PC-3 (cell line): Measurements from ENCODE around the gene PRTG. TPM values are rescaled to one million over a fixed set of nuclear protein-coding genes. Genes with fewer than 3 reads are reported as not detected.

Experiments used
- ATAC-seq: fragments of 200-7000 bp; cut with Tn5 transposase; 2 replicates; pipeline ENCODE4 v1.9.1; 2020; ENCODE audit warnings: mild to moderate bottlenecking, moderate library complexity
- BruUV-seq: library from RNA; stranded (reverse); fragments of 400-500 nt; replicated peaks from 2 replicates; lab custom pipeline; 2021; lab: Mats Ljungman, UMichigan
- CTCF ChIA-PET: fragments of 300-600 bp; sonication (Branson Sonifier 250); formaldehyde crosslinking; loops from one replicate; lab custom pipeline; 2022; ENCODE audit warnings: antibody characterized with exemption; lab: Charles Lee
- POLR2A ChIA-PET: fragments of 300-600 bp; sonication (Branson Sonifier 250); formaldehyde crosslinking; loops from one replicate; lab custom pipeline; 2022; ENCODE audit warnings: antibody characterized with exemption; ENCODE audit not compliant: unreplicated experiment; lab: Charles Lee
- DNase-seq: peaks from one replicate; pipeline ENCODE4 v3.0.0-alpha.2; 2015
- H2AFZ ChIP-seq: fragments of 300-600 bp; sonication (generic); 2 replicates; pipeline ENCODE4 v1.6.0; 2016; ENCODE audit warnings: antibody characterized with exemption, low read length
- H3F3A ChIP-seq: fragments of 300-600 bp; sonication (generic); one replicate; pipeline ENCODE4 v1.6.0; 2017; ENCODE audit warnings: antibody characterized with exemption, low read length, control low read depth, mild to moderate bottlenecking; ENCODE audit not compliant: unreplicated experiment
- H3K27ac ChIP-seq: fragments of 300-600 bp; sonication (generic); 2 replicates; pipeline ENCODE4 v1.5.1; 2016; ENCODE audit warnings: mild to moderate bottlenecking, low read length
- H3K27me3 ChIP-seq: fragments of 300-600 bp; sonication (generic); 2 replicates; pipeline ENCODE4 v1.6.1; 2016; ENCODE audit warnings: low read length, mixed read lengths
- H3K36me3 ChIP-seq: fragments of 300-600 bp; sonication (generic); 2 replicates; pipeline ENCODE4 v1.6.1; 2016; ENCODE audit warnings: low read depth, mixed run types, low read length, mixed read lengths
- H3K4me1 ChIP-seq: fragments of 300-600 bp; sonication (generic); 2 replicates; pipeline ENCODE4 v1.5.1; 2016; ENCODE audit warnings: low read length; ENCODE audit not compliant: insufficient read depth
- H3K4me2 ChIP-seq: fragments of 300-600 bp; sonication (generic); 2 replicates; pipeline ENCODE4 v1.6.0; 2016; ENCODE audit warnings: low read length
- H3K4me3 ChIP-seq: fragments of 300-600 bp; sonication (generic); 2 replicates; pipeline ENCODE4 v1.5.1; 2016; ENCODE audit warnings: mild to moderate bottlenecking, low read length, mixed read lengths
- H3K79me2 ChIP-seq: fragments of 300-600 bp; sonication (generic); 2 replicates; pipeline ENCODE4 v1.6.1; 2017; ENCODE audit warnings: low read length, mixed read lengths
- H3K9ac ChIP-seq: fragments of 300-600 bp; sonication (generic); 2 replicates; pipeline ENCODE4 v1.6.0; 2016; ENCODE audit warnings: mild to moderate bottlenecking, low read length
- H3K9me2 ChIP-seq: fragments of 300-600 bp; sonication (generic); replicated peaks from 2 replicates; pipeline ENCODE4 v1.6.1; 2016; ENCODE audit warnings: mixed run types, low read length, mixed read lengths
- H3K9me3 ChIP-seq: fragments of 300-600 bp; sonication (generic); 2 replicates; pipeline ENCODE4 v1.6.1; 2016; ENCODE audit warnings: low read length, mixed read lengths
- H4K20me1 ChIP-seq: fragments of 300-600 bp; sonication (generic); 2 replicates; pipeline ENCODE4 v1.6.1; 2016; ENCODE audit warnings: low read length, mixed read lengths
- CTCF ChIP-seq: fragments of 300-600 bp; sonication (generic); conservative IDR thresholded peaks from 2 replicates; pipeline ENCODE4 v1.5.1; 2017; ENCODE audit warnings: antibody characterized with exemption, low read depth, mild to moderate bottlenecking, low read length
- EZH2 ChIP-seq: fragments of 300-600 bp; sonication (generic); IDR thresholded peaks from one replicate; pipeline ENCODE4 v1.6.1; 2017; ENCODE audit warnings: antibody characterized with exemption, mild to moderate bottlenecking, low read length; ENCODE audit not compliant: unreplicated experiment
- EZH2phosphoT487 ChIP-seq: fragments of 300-600 bp; sonication (generic); IDR thresholded peaks from 2 replicates; pipeline ENCODE4 v1.6.1; 2018; ENCODE audit warnings: mild to moderate bottlenecking, antibody characterized with exemption, low read length, borderline replicate concordance
- intact Hi-C: fragments of 100-400 bp; cut with micrococcal nuclease; formaldehyde crosslinking; loops from 2 replicates; pipeline ENCODE4 v1.9.0; 2023
- total RNA-seq: library from RNA; depleted of rRNA; stranded (reverse); fragments of >200 nt; gene quantifications from 2 replicates; pipeline ENCODE4 v1.2.3, GENCODE V29; 2014

The PRTG gene
- total RNA-seq, 1 experiment from 2014 or later, result 5.2 TPM

DNA sequence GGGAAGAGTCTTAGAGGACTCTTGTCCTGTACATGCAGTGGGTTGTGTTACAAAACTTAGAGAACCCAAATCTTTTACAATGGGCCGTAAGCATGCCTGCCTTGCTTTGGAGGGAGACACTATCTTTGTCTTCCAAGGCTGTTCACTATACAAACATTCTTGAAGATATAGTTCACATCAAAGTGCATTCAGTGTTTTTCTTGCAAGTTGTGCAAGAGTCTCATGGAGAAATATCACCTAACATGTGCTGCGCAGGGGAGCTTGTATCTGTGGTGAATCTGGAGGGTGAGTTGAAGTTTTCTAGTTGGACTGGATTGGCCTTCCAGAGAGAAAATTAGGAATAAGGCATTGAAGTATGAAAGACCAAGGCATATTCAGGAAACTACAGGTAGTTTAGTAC, 7.8 kb upstream of the PRTG start:
- ChIA-PET CTCF (no interaction called here), POLR2A (no interaction called here)
- Histone ChIP-seq H2AFZ (no peak overlapping the region), H3K27ac (no peak overlapping the region), H3K9ac (no peak overlapping the region), H3K9me2 (no peaks in the 10 kb centered on the region), H3K79me2 (no peaks in the 10 kb centered on the region), H4K20me1 (no peaks in the 10 kb centered on the region), H3K4me1 (no peaks in the 10 kb centered on the region), H3K36me3 (no peaks in the 10 kb centered on the region), H3K9me3 (no peaks in the 10 kb centered on the region), H3F3A (no peaks in the 10 kb centered on the region), H3K4me2 (no peak overlapping the region), H3K4me3 (no peak overlapping the region), H3K27me3 (no peaks in the 10 kb centered on the region)
- ATAC-seq (no peak), DNase-seq (no peak)
- BruUV-seq, result no TSS peak
- intact Hi-C loops, result no loop called here
- TF ChIP-seq CTCF, result no peak
- no peak for TF ChIP-seq EZH2
- TF ChIP-seq EZH2phosphoT487, result no peak

DNA sequence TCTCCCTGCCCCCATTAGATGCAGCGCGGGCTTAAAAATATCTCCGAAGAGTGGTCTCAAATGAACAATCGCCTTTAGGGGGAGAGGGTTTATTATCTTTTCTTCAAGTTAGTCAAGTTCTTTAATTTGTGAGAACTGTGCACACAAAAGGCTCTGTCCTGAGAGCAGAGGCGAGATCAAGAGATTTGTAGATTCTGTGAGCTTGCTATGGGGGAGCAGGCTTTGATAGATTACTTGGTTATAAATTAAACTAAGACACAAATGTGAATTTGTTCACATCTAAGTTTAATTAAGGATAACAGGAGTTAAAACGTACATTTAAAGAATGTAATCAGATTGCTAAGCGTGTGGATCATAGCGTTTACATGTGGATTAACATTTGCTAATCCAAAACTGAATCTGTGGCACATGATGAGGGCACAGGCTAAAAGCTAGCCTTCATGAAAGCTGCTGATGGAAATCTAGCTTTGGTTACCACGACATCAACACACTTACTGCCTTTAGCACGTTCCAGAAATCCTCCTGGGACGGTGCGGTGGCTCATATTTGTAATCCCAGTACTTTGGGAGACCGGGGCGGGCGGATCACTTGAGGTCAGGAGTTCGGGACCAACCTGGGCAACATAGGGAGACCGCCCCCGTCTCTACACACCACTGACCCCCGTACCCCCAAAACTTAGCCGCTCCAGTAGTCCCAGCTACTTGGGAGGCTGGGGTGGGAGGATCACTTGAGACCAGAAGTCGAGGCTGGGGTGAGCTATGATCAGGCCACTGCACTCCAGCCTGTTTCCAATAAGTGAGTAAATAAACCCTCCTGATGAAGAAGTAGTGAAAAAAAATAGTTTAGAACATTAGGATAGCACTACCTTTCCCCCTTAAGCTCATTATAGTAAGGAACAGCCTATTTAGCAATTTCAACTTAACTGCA, 1.0 kb upstream of the PRTG start:
- intact Hi-C loops, result no loop called here
- Histone ChIP-seq H3K9me3 (no peaks in the 10 kb centered on the region), H3K27ac (no peak overlapping the region), H3K79me2 (no peaks in the 10 kb centered on the region), H3K36me3 (no peaks in the 10 kb centered on the region), H3F3A (no peaks in the 10 kb centered on the region), H3K4me2 (peak overlapping the region; percentile 85), H2AFZ (peak overlapping the region; percentile 63; the same call in 1 of the 2 replicates), H3K9ac (no peak overlapping the region), H3K27me3 (peaks cover 48% of the 10 kb centered on the region), H4K20me1 (no peaks in the 10 kb centered on the region), H3K4me1 (0 out of 2 replicates have a peak, but pooled peaks cover 6% of the 10 kb centered on the region), H3K9me2 (no peaks in the 10 kb centered on the region), H3K4me3 (peak overlapping the region; percentile 81)
- ATAC-seq (no peak), DNase-seq (no peak)
- ChIA-PET POLR2A (no interaction called here), CTCF (no interaction called here)
- BruUV-seq, result no TSS peak
- TF ChIP-seq CTCF (no peak), EZH2phosphoT487 (no peak), EZH2 (no peak)

GRCh38 chr15:55742498-55742926, 440 bp downstream of the PRTG start:
- no peak for DNase-seq
- POLR2A ChIA-PET, result interaction anchor here (0.6 kb wide), 1 partner anchor 67 kb away, joined by 7 read pairs; no protein-coding TSS in a partner anchor
- peak; percentile 38 for ATAC-seq
- Histone ChIP-seq H2AFZ (peak overlapping the region; percentile 83), H3K36me3 (no peaks in the 10 kb centered on the region), H3K27ac (no peak overlapping the region), H3K27me3 (peaks cover 49% of the 10 kb centered on the region), H3K9me3 (no peaks in the 10 kb centered on the region), H3F3A (no peaks in the 10 kb centered on the region), H3K4me2 (peak overlapping the region; percentile 85), H3K4me1 (0 out of 2 replicates have a peak, but pooled peaks cover 6% of the 10 kb centered on the region), H3K9me2 (no peaks in the 10 kb centered on the region), H3K79me2 (no peaks in the 10 kb centered on the region), H3K4me3 (peak overlapping the region; percentile 81), H3K9ac (peak overlapping the region; percentile 56), H4K20me1 (no peaks in the 10 kb centered on the region)
- intact Hi-C loops, result no loop called here
- no TSS peak for BruUV-seq
- CTCF ChIA-PET, result no interaction called here
- peak; percentile 83 for TF ChIP-seq EZH2
- TF ChIP-seq EZH2phosphoT487, result no peak
